A549 (cell line): ENCODE data around the gene OTUD7B.

Source experiments
- BCL3 ChIP-seq: fragments of >200 bp; sonication (Bioruptor Twin); formaldehyde crosslinking; IDR thresholded peaks from 3 replicates; pipeline ENCODE4 v1.6.1; 2016
- CTCF ChIP-seq: fragments of >200 bp; sonication (Bioruptor Twin); formaldehyde crosslinking; IDR thresholded peaks from 3 replicates; pipeline ENCODE4 v1.5.1; 2016
- EHF ChIP-seq: fragments of 250-450 bp; sonication (Bioruptor Pico); IDR thresholded peaks from 2 replicates; pipeline ENCODE4 v1.5.0; 2020; ENCODE audit warnings: mild to moderate bottlenecking
- POLR2A ChIP-seq: IDR thresholded peaks from 2 replicates; pipeline ENCODE4 v1.6.1; 2012; ENCODE audit warnings: mild to moderate bottlenecking, low read length
- RAD21 ChIP-seq, 2 experiments: fragments of >200 bp in 1 of 2; sonication (Bioruptor Twin) in 1 of 2; formaldehyde crosslinking in 1 of 2; IDR thresholded peaks in 1 of 2; conservative IDR thresholded peaks in 1 of 2; 2 replicates in 1 of 2; 3 replicates in 1 of 2; pipeline ENCODE4 v1.6.1; 2012 to 2018; ENCODE audit warnings: inconsistent platforms in 1 of 2
- REST ChIP-seq: fragments of 200-600 bp; sonication (generic); IDR thresholded peaks from 2 replicates; pipeline ENCODE4 v1.6.1; 2016; ENCODE audit warnings: antibody characterized with exemption, mild to moderate bottlenecking, moderate library complexity
- SMC3 ChIP-seq: fragments of >200 bp; sonication (Bioruptor Twin); formaldehyde crosslinking; IDR thresholded peaks from 3 replicates; pipeline ENCODE4 v1.6.1; 2018; ENCODE audit warnings: inconsistent platforms
- ZNF302 ChIP-seq: fragments of 250-450 bp; sonication (Bioruptor Pico); IDR thresholded peaks from 2 replicates; pipeline ENCODE4 v1.9.0; 2021; ENCODE audit warnings: inconsistent platforms, mild to moderate bottlenecking, moderate library complexity

- no peak for TF ChIP-seq CTCF
- no peak for TF ChIP-seq POLR2A
- no peak for TF ChIP-seq EHF (CRISPR knock-in tag)
- TF ChIP-seq SMC3: no peak
- no peak for TF ChIP-seq BCL3
- no peak for TF ChIP-seq ZNF302 (CRISPR knock-in tag)
- TF ChIP-seq RAD21 (conservative IDR thresholded peaks at IDR 0.05 in 1 of 2, IDR thresholded peaks at IDR 0.05 in 1 of 2): no peak
- TF ChIP-seq REST: no peak
Observed at GRCh38 chr1:150018165-150018564, 7.6 kb upstream of the OTUD7B start.
